22Rv1 (cell line): Measurements from ENCODE around the gene ST8SIA6.

Source experiments
- CTCF ChIP-seq: fragments of 450-650 bp; IDR thresholded peaks from 2 replicates; pipeline ENCODE4 v1.5.1; 2017; ENCODE audit warnings: mild to moderate bottlenecking
- ZFX ChIP-seq: fragments of 450-650 bp; IDR thresholded peaks from 2 replicates; pipeline ENCODE4 v1.6.1; 2017; ENCODE audit warnings: antibody characterized with exemption, borderline replicate concordance

DNA sequence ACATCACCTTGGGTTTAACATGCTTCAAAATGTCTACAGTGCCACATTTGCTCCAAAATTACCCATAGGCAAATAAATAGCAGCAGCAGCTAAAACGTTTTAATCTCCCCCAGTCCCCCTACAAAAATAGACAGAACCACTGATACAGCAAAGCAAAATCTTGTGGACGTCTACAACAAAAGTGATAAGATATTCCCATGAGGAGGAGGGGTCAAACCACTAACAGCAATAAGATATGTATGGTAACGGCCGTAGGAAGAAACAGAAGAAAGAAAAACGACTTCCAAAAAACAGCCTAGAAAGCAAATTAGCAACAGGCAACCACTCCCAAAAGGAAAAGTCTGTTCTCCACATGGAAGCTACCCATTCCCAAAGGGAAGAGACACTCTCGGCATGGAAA lies 34.5 kb upstream of the ST8SIA6 start:
- TF ChIP-seq CTCF (no peak), ZFX (no peak)
